GM18499 (cell line): ENCODE measurements around the gene CCDC92.
"Not testable (repeated sequence)": the region's sequence is repeated elsewhere in the genome, so short reads cannot be mapped to it uniquely, and the experiment has no call there.

Experiments used
- ATAC-seq: cut with Tn5 transposase; IDR thresholded peaks from one replicate; pipeline ENCODE4 v1.9.1; 2021; ENCODE audit warnings: moderate number of reproducible peaks; ENCODE audit not compliant: insufficient read depth, unreplicated experiment

The CCDC92 gene

GRCh38 chr12:123952037-123952436 is 20.6 kb downstream of the CCDC92 start:
- no peak for ATAC-seq

- no peak for ATAC-seq
These were observed 21.2 kb downstream of the CCDC92 start for GRCh38 chr12:123951467-123951866.

GRCh38 chr12:123950476-123951349 is 21.9 kb downstream of the CCDC92 start:
- ATAC-seq = no peak

GRCh38 chr12:123949770-123950165 is 22.9 kb downstream of the CCDC92 start:
- ATAC-seq = no peak

- no peak for ATAC-seq
These were observed 23.5 kb downstream of the CCDC92 start for GRCh38 chr12:123948796-123949769.

GRCh38 chr12:123948401-123948795 is 24.2 kb downstream of the CCDC92 start:
- ATAC-seq = no peak

GRCh38 chr12:123947531-123947930 is 25.1 kb downstream of the CCDC92 start:
- not testable (repeated sequence) for ATAC-seq

- not testable (repeated sequence) for ATAC-seq
These were observed 25.8 kb downstream of the CCDC92 start for GRCh38 chr12:123946516-123947505.

GRCh38 chr12:123946152-123946515 is 26.5 kb downstream of the CCDC92 start:
- no peak for ATAC-seq

GRCh38 chr12:123945287-123946151 is 27.1 kb downstream of the CCDC92 start:
- no peak for ATAC-seq

GRCh38 chr12:123944696-123945095 is 27.9 kb downstream of the CCDC92 start:
- ATAC-seq = no peak

- no peak for ATAC-seq
These were observed 28.8 kb downstream of the CCDC92 start for GRCh38 chr12:123943816-123944215.

- no peak for ATAC-seq
These were observed 29.6 kb downstream of the CCDC92 start for GRCh38 chr12:123942911-123943648.

GRCh38 chr12:123942238-123942653 is 30.4 kb downstream of the CCDC92 start:
- no peak for ATAC-seq

GRCh38 chr12:123941624-123942237 is 30.9 kb downstream of the CCDC92 start:
- ATAC-seq = no peak

- no peak for ATAC-seq
These were observed 31.6 kb downstream of the CCDC92 start for GRCh38 chr12:123941000-123941399.

GRCh38 chr12:123940627-123940966 is 32.0 kb downstream of the CCDC92 start:
- no peak for ATAC-seq
